Nephron (organoid): ENCODE results near the gene SLCO3A1.

ENCODE experiments used
- H3K27ac Mint-ChIP-seq, 3 experiments: 2 replicates each; pipeline ENCODE4 v1.8.0; 2020; ENCODE audit warnings: mixed read lengths in 3 of 3, mild to moderate bottlenecking in 2 of 3, moderate library complexity in 1 of 3
- H3K27me3 Mint-ChIP-seq: 2 replicates; pipeline ENCODE4 v1.8.0; 2021; ENCODE audit warnings: low read depth, mild to moderate bottlenecking, moderate library complexity, mixed read lengths
- H3K36me3 Mint-ChIP-seq: 2 replicates; pipeline ENCODE4 v1.8.0; 2020; ENCODE audit warnings: low read depth, mixed read lengths
- H3K4me1 Mint-ChIP-seq: 2 replicates; pipeline ENCODE4 v1.8.0; 2020; ENCODE audit warnings: mixed read lengths
- H3K4me3 Mint-ChIP-seq, 3 experiments: 2 replicates each; pipeline ENCODE4 v1.8.0; 2020; ENCODE audit warnings: mild to moderate bottlenecking in 3 of 3, mixed read lengths in 3 of 3, moderate library complexity in 2 of 3
- H3K9me3 Mint-ChIP-seq: 2 replicates; pipeline ENCODE4 v1.8.0; 2020; ENCODE audit warnings: mixed read lengths
- CTCF ChIP-seq, 3 experiments: fragments of 200-600 bp; sonication (generic); IDR thresholded peaks; one replicate each; pipeline ENCODE4 v1.5.0; 2021; ENCODE audit warnings: antibody characterized with exemption in 3 of 3; ENCODE audit not compliant: unreplicated experiment in 3 of 3

Gene SLCO3A1

GRCh38 chr15:91866371-91866905, 12.9 kb downstream of the SLCO3A1 start:
- Mint-ChIP-seq H3K9me3 (peaks cover 9% of the 10 kb centered on the region), H3K36me3 (no peaks in the 10 kb centered on the region), H3K4me3 (no peak overlapping the region), H3K4me1 (peaks cover 46% of the 10 kb centered on the region), H3K27me3 (peaks cover 17% of the 10 kb centered on the region), H3K27ac (peak overlapping the region in 1 of 3 experiments; percentile 38)
- TF ChIP-seq CTCF (IDR thresholded peaks at IDR 0.05; ENCODE audit: unreplicated experiment in 3 of 3), result no peak

GRCh38 chr15:91866971-91867372, 13.5 kb downstream of the SLCO3A1 start:
- no peak for TF ChIP-seq CTCF (IDR thresholded peaks at IDR 0.05; ENCODE audit: unreplicated experiment in 3 of 3)
- peaks cover 17% of the 10 kb centered on the region for H3K27me3 Mint-ChIP-seq
- peaks cover 9% of the 10 kb centered on the region for H3K9me3 Mint-ChIP-seq
- peaks cover 46% of the 10 kb centered on the region for H3K4me1 Mint-ChIP-seq
- H3K4me3 Mint-ChIP-seq, result no peak overlapping the region
- H3K36me3 Mint-ChIP-seq, result no peaks in the 10 kb centered on the region
- H3K27ac Mint-ChIP-seq, result peak overlapping the region in 1 of 3 experiments; percentile 38

GRCh38 chr15:91867581-91868026, 14.1 kb downstream of the SLCO3A1 start:
- TF ChIP-seq CTCF (IDR thresholded peaks at IDR 0.05; ENCODE audit: unreplicated experiment in 3 of 3), result no peak
- Mint-ChIP-seq H3K27ac (peak overlapping the region in 2 of 3 experiments; percentile 40 to 82), H3K9me3 (peaks cover 9% of the 10 kb centered on the region), H3K36me3 (no peaks in the 10 kb centered on the region), H3K27me3 (peaks cover 17% of the 10 kb centered on the region), H3K4me1 (peaks cover 46% of the 10 kb centered on the region), H3K4me3 (no peak overlapping the region)

GRCh38 chr15:91870876-91871537, 17.5 kb downstream of the SLCO3A1 start:
- H3K4me3 Mint-ChIP-seq, result no peak overlapping the region
- no peaks in the 10 kb centered on the region for H3K36me3 Mint-ChIP-seq
- peaks cover 9% of the 10 kb centered on the region for H3K9me3 Mint-ChIP-seq
- H3K27me3 Mint-ChIP-seq, result peaks cover 8% of the 10 kb centered on the region
- peaks cover 23% of the 10 kb centered on the region for H3K4me1 Mint-ChIP-seq
- TF ChIP-seq CTCF (IDR thresholded peaks at IDR 0.05; ENCODE audit: unreplicated experiment in 3 of 3), result no peak
- H3K27ac Mint-ChIP-seq, result no peak overlapping the region

GRCh38 chr15:91871837-91872236, 18.3 kb downstream of the SLCO3A1 start:
- peaks cover 8% of the 10 kb centered on the region for H3K27me3 Mint-ChIP-seq
- TF ChIP-seq CTCF (IDR thresholded peaks at IDR 0.05; ENCODE audit: unreplicated experiment in 3 of 3), result no peak
- H3K4me3 Mint-ChIP-seq, result no peak overlapping the region
- H3K27ac Mint-ChIP-seq, result no peak overlapping the region
- no peaks in the 10 kb centered on the region for H3K36me3 Mint-ChIP-seq
- H3K4me1 Mint-ChIP-seq, result peaks cover 14% of the 10 kb centered on the region
- peaks cover 9% of the 10 kb centered on the region for H3K9me3 Mint-ChIP-seq
